Suprapubic skin (tissue), 4 donors: Measurements from ENCODE around the gene PGP. TPM values are rescaled to one million over a fixed set of nuclear protein-coding genes. Genes with fewer than 3 reads are reported as not detected.

Experiments
- DNase-seq, 2 donors: peaks; one replicate each; pipeline ENCODE4 v3.0.0-alpha.2; 2019; ENCODE audit warnings: low spot score in 2 of 2
- H3K27ac ChIP-seq: fragments of 200-600 bp; sonication (generic); one replicate; pipeline ENCODE4 v1.5.1; 2019
- H3K27me3 ChIP-seq: fragments of 200-600 bp; sonication (generic); one replicate; pipeline ENCODE4 v1.5.1; 2019
- H3K36me3 ChIP-seq: fragments of 200-600 bp; sonication (generic); one replicate; pipeline ENCODE4 v1.5.1; 2019
- H3K4me1 ChIP-seq: fragments of 200-600 bp; sonication (generic); one replicate; pipeline ENCODE4 v1.5.1; 2019
- H3K4me3 ChIP-seq: fragments of 200-600 bp; sonication (generic); one replicate; pipeline ENCODE4 v1.5.1; 2019; ENCODE audit warnings: mild to moderate bottlenecking
- H3K9me3 ChIP-seq: fragments of 200-600 bp; sonication (generic); one replicate; pipeline ENCODE4 v1.5.1; 2019
- CTCF ChIP-seq, 2 donors: fragments of 200-600 bp in 1 of 2; fragments of 450-650 bp in 1 of 2; sonication (generic) in 1 of 2; IDR thresholded peaks; one replicate each; pipeline ENCODE4 v1.5.1; 2016 to 2019; ENCODE audit warnings: antibody characterized with exemption in 2 of 2, mild to moderate bottlenecking in 1 of 2, moderate library complexity in 1 of 2
- EP300 ChIP-seq: sonication (generic); formaldehyde crosslinking; IDR thresholded peaks from one replicate; pipeline ENCODE4 v1.6.1; 2017; ENCODE audit warnings: antibody characterized with exemption
- POLR2A ChIP-seq, 2 donors: fragments of 450-650 bp; IDR thresholded peaks; one replicate each; pipeline ENCODE4 v1.6.1; 2017; ENCODE audit warnings: antibody characterized with exemption in 2 of 2, mild to moderate bottlenecking in 2 of 2, moderate library complexity in 2 of 2
- POLR2AphosphoS5 ChIP-seq, 3 donors: sonication (generic); formaldehyde crosslinking; IDR thresholded peaks; one replicate each; pipeline ENCODE4 v1.6.1; 2017; ENCODE audit warnings: antibody characterized with exemption in 3 of 3
- WGBS: methylation state at CpG from one replicate; pipeline ENCODE4 v1.1.5; 2018; 5-methylcytosine and 5-hydroxymethylcytosine counted together
- total RNA-seq, 4 donors: library from RNA; depleted of rRNA; stranded (reverse); fragments of >200 nt; gene quantifications; one replicate each; pipeline ENCODE4 v1.1.0, GENCODE V29; 2016

PGP gene
- total RNA-seq, 4 donors from 2014 or later: 6.8 to 9.5 (median 7.6) TPM

- no peak for TF ChIP-seq POLR2AphosphoS5 (IDR thresholded peaks at IDR 0.05)
- TF ChIP-seq POLR2A (IDR thresholded peaks at IDR 0.05): no peak
- TF ChIP-seq CTCF (IDR thresholded peaks at IDR 0.05): no peak
- TF ChIP-seq EP300: no peak
- Histone ChIP-seq H3K27ac (peak within 1 kb of the TSS; percentile 44), H3K4me3 (no peak within 1 kb of the TSS), H3K9me3 (no peaks in the 10 kb centered on the region), H3K4me1 (peaks cover 46% of the 10 kb centered on the region), H3K27me3 (no peaks in the 10 kb centered on the region), H3K36me3 (peaks cover 34% of the 10 kb centered on the region)
- 70% methylated on average over 2 of the region's 24 CpGs for WGBS
- no peak for DNase-seq
These were observed 4.0 kb downstream of the PGP start, which contains the start of gene BRICD5 for GRCh38 chr16:2210386-2211365. Gene BRICD5 (minus strand): TSS chr16:2210863. CDS start chr16:2210833, 30 bp downstream.

GRCh38 chr16:2210009-2210332, 4.7 kb downstream of the PGP start:
- WGBS: 100% methylated on average over 2 of the region's 17 CpGs
- Histone ChIP-seq H3K4me1 (peaks cover 43% of the 10 kb centered on the region), H3K36me3 (peaks cover 34% of the 10 kb centered on the region), H3K9me3 (no peaks in the 10 kb centered on the region), H3K27ac (no peak overlapping the region), H3K4me3 (no peak overlapping the region), H3K27me3 (no peaks in the 10 kb centered on the region)
- TF ChIP-seq POLR2A (IDR thresholded peaks at IDR 0.05) (no peak), POLR2AphosphoS5 (IDR thresholded peaks at IDR 0.05) (no peak), CTCF (IDR thresholded peaks at IDR 0.05) (no peak)
- DNase-seq: no peak

- Histone ChIP-seq H3K4me1 (peaks cover 48% of the 10 kb centered on the region), H3K4me3 (no peak overlapping the region), H3K27ac (no peak overlapping the region), H3K36me3 (peaks cover 34% of the 10 kb centered on the region), H3K27me3 (no peaks in the 10 kb centered on the region), H3K9me3 (no peaks in the 10 kb centered on the region)
- 80% methylated on average over 19 of the region's 29 CpGs for WGBS
- no peak for DNase-seq
- TF ChIP-seq POLR2AphosphoS5 (IDR thresholded peaks at IDR 0.05) (no peak), CTCF (IDR thresholded peaks at IDR 0.05) (no peak), EP300 (no peak), POLR2A (IDR thresholded peaks at IDR 0.05) (no peak)
These were observed 5.2 kb downstream of the PGP start for GRCh38 chr16:2209258-2210008.

- no peak for DNase-seq
- H3K4me3 ChIP-seq: no peak overlapping the region
- peaks cover 34% of the 10 kb centered on the region for H3K36me3 ChIP-seq
- TF ChIP-seq POLR2A (IDR thresholded peaks at IDR 0.05) (no peak), CTCF (IDR thresholded peaks at IDR 0.05) (no peak), POLR2AphosphoS5 (IDR thresholded peaks at IDR 0.05) (no peak), EP300 (no peak)
- no peaks in the 10 kb centered on the region for H3K9me3 ChIP-seq
- no CpG with 5 or more reads among the region's 9 CpGs for WGBS
- H3K4me1 ChIP-seq: peaks cover 41% of the 10 kb centered on the region
- no peak overlapping the region for H3K27ac ChIP-seq
- no peaks in the 10 kb centered on the region for H3K27me3 ChIP-seq
These were observed 5.9 kb downstream of the PGP start for GRCh38 chr16:2208772-2209171.

GRCh38 chr16:2208308-2208707, 6.3 kb downstream of the PGP start:
- TF ChIP-seq CTCF (IDR thresholded peaks at IDR 0.05) (no peak), POLR2AphosphoS5 (IDR thresholded peaks at IDR 0.05) (no peak), POLR2A (IDR thresholded peaks at IDR 0.05) (no peak), EP300 (no peak)
- H3K4me3 ChIP-seq: no peak overlapping the region
- H3K4me1 ChIP-seq: peaks cover 36% of the 10 kb centered on the region
- DNase-seq: no peak
- no peaks in the 10 kb centered on the region for H3K9me3 ChIP-seq
- H3K27ac ChIP-seq: no peak overlapping the region
- H3K36me3 ChIP-seq: peaks cover 34% of the 10 kb centered on the region
- H3K27me3 ChIP-seq: no peaks in the 10 kb centered on the region
- 85% methylated on average over 11 of the region's 23 CpGs for WGBS
